Adrenal gland (tissue), 12 donors: ENCODE data around the gene RHBDL3. TPM values are rescaled to one million over a fixed set of nuclear protein-coding genes. Genes with fewer than 3 reads are reported as not detected.

Source experiments
- DNase-seq, 7 donors: peaks; one replicate each; pipeline ENCODE4 v3.0.0-alpha.2; 2019 to 2020
- H3K27ac ChIP-seq, 5 donors: fragments of 200-600 bp; sonication (generic) in 4 of 5; 1 replicate in 3 of 5; 2 replicates in 2 of 5; pipeline versions ENCODE4 v1.5.1 to v1.8.0; 2016 to 2020; ENCODE audit warnings: mild to moderate bottlenecking in 1 of 5
- H3K27me3 ChIP-seq: fragments of 200-600 bp; 2 replicates; pipeline ENCODE4 v1.8.0; 2021
- H3K36me3 ChIP-seq, 2 donors: fragments of 200-600 bp; replicated peaks in 1 of 2; 1 replicate in 1 of 2; 2 replicates in 1 of 2; pipeline versions ENCODE4 v1.5.1 to v1.8.0; 2018 to 2022
- H3K4me1 ChIP-seq, 2 donors: fragments of 200-600 bp; replicated peaks in 1 of 2; 1 replicate in 1 of 2; 2 replicates in 1 of 2; pipeline versions ENCODE4 v1.5.1 to v1.8.0; 2018 to 2021
- H3K4me3 ChIP-seq, 4 donors: fragments of 200-600 bp; sonication (generic) in 3 of 4; one replicate each; pipeline ENCODE4 v1.5.1; 2016 to 2018
- H3K9me3 ChIP-seq, 3 donors: fragments of 200-600 bp; sonication (generic) in 1 of 3; replicated peaks in 1 of 3; 1 replicate in 2 of 3; 2 replicates in 1 of 3; pipeline versions ENCODE4 v1.5.1 to v1.8.0; 2016 to 2021
- CTCF ChIP-seq, 6 experiments: fragments of 450-650 bp in 4 of 6; fragments of 200-600 bp in 2 of 6; sonication (generic) in 1 of 6; IDR thresholded peaks; 1 replicate in 5 of 6; 2 replicates in 1 of 6; pipeline versions ENCODE4 v1.5.1 to v1.8.0; 2016 to 2021; ENCODE audit warnings: antibody characterized with exemption in 6 of 6, mild to moderate bottlenecking in 2 of 6, moderate library complexity in 1 of 6
- POLR2A ChIP-seq, 2 donors: fragments of 450-650 bp; IDR thresholded peaks; one replicate each; pipeline ENCODE4 v1.6.1; 2017; ENCODE audit warnings: antibody characterized with exemption in 2 of 2, mild to moderate bottlenecking in 2 of 2, moderate library complexity in 1 of 2
- WGBS, 4 donors: extraction: QIAGEN DNeasy Blood & Tissue Kit in 2 of 4; methylation state at CpG; one replicate each; pipeline versions ENCODE4 v1.1.5 to v1.1.7; 2013 to 2017; 5-methylcytosine and 5-hydroxymethylcytosine counted together
- intact Hi-C, 2 donors: fragments of 100-400 bp; cut with DNase I; formaldehyde crosslinking; loops; one replicate each; pipeline versions ENCODE4 v1.14.1 to v1.15.0; 2022 to 2023
- polyA plus RNA-seq, 3 donors: library from polyadenylated mRNA; stranded (reverse); fragments of 200-250 nt in 2 of 3; fragments of 350-450 nt in 1 of 3; fragmentation: Illumina TruSeq in 1 of 3; extraction: RNeasy Lipid Tissue Mini Kit (QIAGEN cat#74804) in 1 of 3; gene quantifications; one replicate each; pipeline ENCODE4 v1.2.3, GENCODE V29; 2013 to 2014
- total RNA-seq, 9 donors: library from RNA; depleted of rRNA in 4 of 9; stranded (reverse); fragments of >200 nt in 4 of 9; fragments of 120-200 nt in 1 of 9; fragmentation: NEBNext Ultra II Directional in 1 of 9; extraction: Animal tissue kit (Norgen Biotek cat#: 25700) in 1 of 9; gene quantifications; one replicate each; pipeline versions ENCODE4 v1.1.0 to v1.2.4, GENCODE V29; 2013 to 2023
- donor health status: healthy with polysubstance abuse.
- donor health status: Bipolar disorder and iron deficiency.
- donor health status: DM: yes; HTN: yes; CAD: no.
- donor health status: DM: no; HTN: no; CAD: no.
- donor health status: DM: no; HTN: no; CAD: no.
- donor health status: DM: yes; HTN: yes; CAD: no.

Gene RHBDL3
- total and polyA plus RNA-seq, 12 donors = 1.7 to 10.2 (median 5.1) TPM

- intact Hi-C loops = no loop called here
- WGBS, 4 donors = 86 to 97% (median 87%) methylated on average over 2 of the region's 2 CpGs
- no peak for TF ChIP-seq CTCF (IDR thresholded peaks at IDR 0.05)
- TF ChIP-seq POLR2A (IDR thresholded peaks at IDR 0.05) = no peak
- no peaks in the 10 kb centered on the region for H3K9me3 ChIP-seq
- H3K27me3 ChIP-seq = no peaks in the 10 kb centered on the region
- no peak overlapping the region for H3K27ac ChIP-seq
- H3K4me1 ChIP-seq = no peaks in the 10 kb centered on the region
- no peak overlapping the region for H3K4me3 ChIP-seq
- H3K36me3 ChIP-seq = peaks cover 0 to 36% of the 10 kb centered on the region in 2 donors
- peak in 1 of 7 donors; percentile 21 for DNase-seq
Measured at GRCh38 chr17:32333187-32333586, 67.6 kb downstream of the RHBDL3 start.

- Histone ChIP-seq H3K4me3 (no peak overlapping the region), H3K9me3 (no peaks in the 10 kb centered on the region), H3K36me3 (peaks cover 0 to 41% of the 10 kb centered on the region in 2 donors), H3K27me3 (no peaks in the 10 kb centered on the region), H3K27ac (no peak overlapping the region), H3K4me1 (no peaks in the 10 kb centered on the region)
- intact Hi-C loops = no loop called here
- DNase-seq = no peak
- TF ChIP-seq POLR2A (IDR thresholded peaks at IDR 0.05) (no peak), CTCF (IDR thresholded peaks at IDR 0.05) (no peak)
Measured at GRCh38 chr17:32335046-32335445, 69.4 kb downstream of the RHBDL3 start.

GRCh38 chr17:32335687-32336086, 70.1 kb downstream of the RHBDL3 start:
- WGBS, 4 donors = 63 to 80% (median 74%) methylated on average over 4 of the region's 4 CpGs

GRCh38 chr17:32341141-32341856, 75.7 kb downstream of the RHBDL3 start:
- peak overlapping the region in 2 of 4 donors; percentile 58 to 80 for H3K4me3 ChIP-seq
- peak in 1 of 7 donors; percentile 18 for DNase-seq
- peaks cover 0 to 25% of the 10 kb centered on the region in 2 donors for H3K36me3 ChIP-seq
- peak overlapping the region in 4 of 5 donors; percentile 47 to 79 (median 68) for H3K27ac ChIP-seq
- no peaks in the 10 kb centered on the region for H3K9me3 ChIP-seq
- no peak for TF ChIP-seq POLR2A (IDR thresholded peaks at IDR 0.05)
- peak in 2 of 6 experiments; percentile 14 to 17 for TF ChIP-seq CTCF (IDR thresholded peaks at IDR 0.05)
- peaks cover 5 to 13% of the 10 kb centered on the region in 2 donors for H3K4me1 ChIP-seq
- intact Hi-C loops = no loop called here
- WGBS, 4 donors = 2 to 4% (median 3%) methylated on average over 12 to 13 of the region's 13 CpGs
- H3K27me3 ChIP-seq = no peaks in the 10 kb centered on the region

More at GRCh38 chr17:32335687-32336086, 70.1 kb downstream of the RHBDL3 start:
- peak in 1 of 7 donors; percentile 20 for DNase-seq
- Histone ChIP-seq H3K27ac (no peak overlapping the region), H3K36me3 (peaks cover 0 to 41% of the 10 kb centered on the region in 2 donors), H3K9me3 (no peaks in the 10 kb centered on the region), H3K27me3 (no peaks in the 10 kb centered on the region), H3K4me3 (no peak overlapping the region), H3K4me1 (no peaks in the 10 kb centered on the region)
- TF ChIP-seq CTCF (IDR thresholded peaks at IDR 0.05) = no peak
- no peak for TF ChIP-seq POLR2A (IDR thresholded peaks at IDR 0.05)
- intact Hi-C loops = no loop called here
